IMR-90 (cell line): ENCODE data around the gene CCT3.

ENCODE experiments used
- BHLHE40 ChIP-seq: fragments of 150-350 bp; IDR thresholded peaks from 2 replicates; pipeline ENCODE4 v1.6.1; 2016; ENCODE audit warnings: mild to moderate bottlenecking, low read depth, low read length
- FOS ChIP-seq: fragments of 150-350 bp; IDR thresholded peaks from 2 replicates; pipeline ENCODE4 v1.6.1; 2016; ENCODE audit warnings: low read depth, low read length
- POLR2A ChIP-seq: IDR thresholded peaks from 2 replicates; pipeline ENCODE4 v1.6.1; 2012; ENCODE audit warnings: mild to moderate bottlenecking, low read depth, low read length
- RAD21 ChIP-seq: IDR thresholded peaks from 2 replicates; pipeline ENCODE4 v1.6.1; 2012; ENCODE audit warnings: low read length, improper control_type of control experiment
- RCOR1 ChIP-seq: IDR thresholded peaks from 2 replicates; pipeline ENCODE4 v1.6.1; 2012; ENCODE audit warnings: mild to moderate bottlenecking, low read length, improper control_type of control experiment; ENCODE audit not compliant: insufficient replicate concordance
- RFX5 ChIP-seq: IDR thresholded peaks from 2 replicates; pipeline ENCODE4 v1.8.0; 2012; ENCODE audit warnings: low read depth, mild to moderate bottlenecking, low read length, moderate library complexity
- TF ChIP-seq, protein P1 (sequence below): conservative IDR thresholded peaks from 2 replicates; pipeline ENCODE4 v1.5.1; 2012; ENCODE audit warnings: mild to moderate bottlenecking, low read depth, low read length, improper control_type of control experiment
- TF ChIP-seq, protein P2 (sequence below): fragments of 150-350 bp; IDR thresholded peaks from 2 replicates; pipeline ENCODE4 v1.6.1; 2017; ENCODE audit warnings: mild to moderate bottlenecking, antibody characterized with exemption, low read length, low read depth
- TF ChIP-seq, protein P3 (sequence below): fragments of 150-350 bp; IDR thresholded peaks from 2 replicates; pipeline ENCODE4 v1.6.1; 2016; ENCODE audit warnings: low read depth, mild to moderate bottlenecking, low read length, moderate library complexity, borderline replicate concordance

DNA sequence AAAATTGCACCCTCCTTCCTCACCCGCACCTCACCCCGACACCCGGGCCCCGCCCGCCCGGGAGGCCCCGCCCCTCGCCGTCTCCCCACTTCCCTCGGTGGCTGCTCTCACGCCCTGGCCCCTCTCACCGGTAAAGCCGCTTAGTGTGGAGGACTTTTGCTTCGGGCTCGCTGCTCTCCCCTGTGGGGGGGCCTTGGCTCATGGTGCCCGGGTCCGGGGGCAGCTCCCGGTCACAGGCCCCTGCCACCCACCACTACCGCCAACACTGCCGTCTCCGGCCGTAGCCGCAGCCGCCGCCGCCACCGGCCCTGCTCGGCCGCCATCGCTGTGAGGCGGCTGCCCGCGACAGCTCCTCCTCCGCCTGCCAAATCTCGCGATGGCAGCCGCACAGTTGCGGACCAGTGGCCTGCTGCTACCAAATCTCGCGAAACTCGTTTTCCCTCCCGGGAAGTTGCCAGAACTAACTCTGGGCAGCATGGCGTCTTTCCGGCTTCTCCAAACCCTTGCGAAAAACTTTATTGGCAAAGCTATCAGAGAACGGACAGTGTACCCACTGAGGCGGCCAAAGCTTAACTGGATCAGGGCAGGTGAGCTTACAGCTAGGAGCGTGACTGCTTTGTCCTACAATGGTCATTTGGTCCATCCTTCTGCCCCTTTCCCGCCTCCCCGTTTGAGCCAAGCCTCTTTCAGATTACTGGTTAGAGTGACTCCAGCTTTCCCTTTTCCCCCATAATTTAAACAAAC is 55.4 kb downstream of the CCT3 start, which contains the start of gene SMG5:
- TF ChIP-seq, protein P1, sequence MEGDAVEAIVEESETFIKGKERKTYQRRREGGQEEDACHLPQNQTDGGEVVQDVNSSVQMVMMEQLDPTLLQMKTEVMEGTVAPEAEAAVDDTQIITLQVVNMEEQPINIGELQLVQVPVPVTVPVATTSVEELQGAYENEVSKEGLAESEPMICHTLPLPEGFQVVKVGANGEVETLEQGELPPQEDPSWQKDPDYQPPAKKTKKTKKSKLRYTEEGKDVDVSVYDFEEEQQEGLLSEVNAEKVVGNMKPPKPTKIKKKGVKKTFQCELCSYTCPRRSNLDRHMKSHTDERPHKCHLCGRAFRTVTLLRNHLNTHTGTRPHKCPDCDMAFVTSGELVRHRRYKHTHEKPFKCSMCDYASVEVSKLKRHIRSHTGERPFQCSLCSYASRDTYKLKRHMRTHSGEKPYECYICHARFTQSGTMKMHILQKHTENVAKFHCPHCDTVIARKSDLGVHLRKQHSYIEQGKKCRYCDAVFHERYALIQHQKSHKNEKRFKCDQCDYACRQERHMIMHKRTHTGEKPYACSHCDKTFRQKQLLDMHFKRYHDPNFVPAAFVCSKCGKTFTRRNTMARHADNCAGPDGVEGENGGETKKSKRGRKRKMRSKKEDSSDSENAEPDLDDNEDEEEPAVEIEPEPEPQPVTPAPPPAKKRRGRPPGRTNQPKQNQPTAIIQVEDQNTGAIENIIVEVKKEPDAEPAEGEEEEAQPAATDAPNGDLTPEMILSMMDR: no peak
- TF ChIP-seq RAD21 (no peak), POLR2A (peak; percentile 97), RCOR1 (no peak), RFX5 (no peak), FOS (peak; percentile 30; the same call in 1 of the 2 replicates), BHLHE40 (no peak)
- TF ChIP-seq, protein P2, sequence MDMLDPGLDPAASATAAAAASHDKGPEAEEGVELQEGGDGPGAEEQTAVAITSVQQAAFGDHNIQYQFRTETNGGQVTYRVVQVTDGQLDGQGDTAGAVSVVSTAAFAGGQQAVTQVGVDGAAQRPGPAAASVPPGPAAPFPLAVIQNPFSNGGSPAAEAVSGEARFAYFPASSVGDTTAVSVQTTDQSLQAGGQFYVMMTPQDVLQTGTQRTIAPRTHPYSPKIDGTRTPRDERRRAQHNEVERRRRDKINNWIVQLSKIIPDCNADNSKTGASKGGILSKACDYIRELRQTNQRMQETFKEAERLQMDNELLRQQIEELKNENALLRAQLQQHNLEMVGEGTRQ: no peak
- TF ChIP-seq, protein P3, sequence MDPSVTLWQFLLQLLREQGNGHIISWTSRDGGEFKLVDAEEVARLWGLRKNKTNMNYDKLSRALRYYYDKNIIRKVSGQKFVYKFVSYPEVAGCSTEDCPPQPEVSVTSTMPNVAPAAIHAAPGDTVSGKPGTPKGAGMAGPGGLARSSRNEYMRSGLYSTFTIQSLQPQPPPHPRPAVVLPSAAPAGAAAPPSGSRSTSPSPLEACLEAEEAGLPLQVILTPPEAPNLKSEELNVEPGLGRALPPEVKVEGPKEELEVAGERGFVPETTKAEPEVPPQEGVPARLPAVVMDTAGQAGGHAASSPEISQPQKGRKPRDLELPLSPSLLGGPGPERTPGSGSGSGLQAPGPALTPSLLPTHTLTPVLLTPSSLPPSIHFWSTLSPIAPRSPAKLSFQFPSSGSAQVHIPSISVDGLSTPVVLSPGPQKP: no peak
